GM19438 (cell line): Measurements from ENCODE around the gene IL23R.
"Not testable (repeated sequence)": the region's sequence is repeated elsewhere in the genome, so short reads cannot be mapped to it uniquely, and the experiment has no call there.

ENCODE experiments used
- ATAC-seq: cut with Tn5 transposase; IDR thresholded peaks from one replicate; pipeline ENCODE4 v1.9.1; 2021; ENCODE audit warnings: low read depth; ENCODE audit not compliant: unreplicated experiment

IL23R gene

GRCh38 chr1:67166196-67166595 is at the start of gene IL23R:
IL23R (plus strand) TSS chr1:67166454; CDS start chr1:67168121, 1,667 bp downstream.
- peak; percentile 65 for ATAC-seq

- ATAC-seq: no peak
Measured at GRCh38 chr1:67118191-67118590, 48.1 kb upstream of the IL23R start.

GRCh38 chr1:67118646-67119045 is 47.6 kb upstream of the IL23R start:
- no peak for ATAC-seq

GRCh38 chr1:67120855-67121619 is 45.2 kb upstream of the IL23R start:
- no peak for ATAC-seq

GRCh38 chr1:67124455-67124854 is 41.8 kb upstream of the IL23R start:
- no peak for ATAC-seq

GRCh38 chr1:67126111-67126746 is 40.0 kb upstream of the IL23R start:
- no peak for ATAC-seq

- no peak for ATAC-seq
Measured at GRCh38 chr1:67126974-67127373, 39.3 kb upstream of the IL23R start.

- ATAC-seq: no peak
Measured at GRCh38 chr1:67130673-67131072, 35.6 kb upstream of the IL23R start.

- no peak for ATAC-seq
Measured at GRCh38 chr1:67133177-67133576, 33.1 kb upstream of the IL23R start.

GRCh38 chr1:67134695-67135094 is 31.6 kb upstream of the IL23R start, which contains the start of gene C1orf141:
C1orf141 (minus strand) TSS chr1:67134970; CDS start chr1:67127240, 7,730 bp downstream.
- ATAC-seq: no peak

GRCh38 chr1:67135354-67135753 is 30.9 kb upstream of the IL23R start:
- ATAC-seq: no peak

- no peak for ATAC-seq
Measured at GRCh38 chr1:67137307-67137753, 28.9 kb upstream of the IL23R start.

- no peak for ATAC-seq
Measured at GRCh38 chr1:67138813-67139499, 27.3 kb upstream of the IL23R start.

GRCh38 chr1:67140460-67140859 is 25.8 kb upstream of the IL23R start:
- no peak for ATAC-seq

- not testable (repeated sequence) for ATAC-seq
Measured at GRCh38 chr1:67141832-67142231, 24.4 kb upstream of the IL23R start.

GRCh38 chr1:67142931-67143330 is 23.3 kb upstream of the IL23R start:
- no peak for ATAC-seq

- no peak for ATAC-seq
Measured at GRCh38 chr1:67143966-67144365, 22.3 kb upstream of the IL23R start.

GRCh38 chr1:67144696-67145095 is 21.6 kb upstream of the IL23R start:
- no peak for ATAC-seq

- no peak for ATAC-seq
Measured at GRCh38 chr1:67146101-67146500, 20.2 kb upstream of the IL23R start.

GRCh38 chr1:67146539-67146938 is 19.7 kb upstream of the IL23R start:
- ATAC-seq: no peak

GRCh38 chr1:67147973-67148372 is 18.3 kb upstream of the IL23R start:
- ATAC-seq: not testable (repeated sequence)
